GM18951 (cell line): ENCODE data around the gene PLEK.

Experiments
- POLR2A ChIP-seq: IDR thresholded peaks from 4 replicates; pipeline ENCODE4 v1.6.1; 2011; ENCODE audit warnings: mild to moderate bottlenecking; ENCODE audit not compliant: insufficient read length, insufficient read depth; ENCODE audit errors: extremely low read depth
- in situ Hi-C: fragments of 300-500 bp; cut with MboI; formaldehyde crosslinking; loops from one replicate; pipeline ENCODE4 v1.12.0; 2022; ENCODE audit warnings: low sequenced_read_pairs, mixed read lengths, inconsistent platforms; ENCODE audit not compliant: unreplicated experiment

PLEK gene

GRCh38 chr2:68365087-68365486, at the start of gene PLEK:
PLEK (plus strand) TSS chr2:68365282; CDS start chr2:68365352, 70 bp downstream.
- in situ Hi-C loops, result no loop called here
- TF ChIP-seq POLR2A, result peak; percentile 94

GRCh38 chr2:68316111-68316510, 49.0 kb upstream of the PLEK start:
- TF ChIP-seq POLR2A, result no peak
- in situ Hi-C loops, result no loop called here

GRCh38 chr2:68317971-68318913, 46.8 kb upstream of the PLEK start:
- no peak for TF ChIP-seq POLR2A
- in situ Hi-C loops, result no loop called here

- no peak for TF ChIP-seq POLR2A
- in situ Hi-C loops, result no loop called here
These were observed 46.1 kb upstream of the PLEK start for GRCh38 chr2:68318914-68319397.

- in situ Hi-C loops, result no loop called here
- TF ChIP-seq POLR2A, result no peak
These were observed 45.5 kb upstream of the PLEK start, which contains the start of gene CNRIP1 for GRCh38 chr2:68319398-68320117. CNRIP1 (minus strand) TSS chr2:68319949; CDS start chr2:68319400, 549 bp downstream.

- no peak for TF ChIP-seq POLR2A
- in situ Hi-C loops, result no loop called here
These were observed 44.9 kb upstream of the PLEK start for GRCh38 chr2:68320118-68320641.

GRCh38 chr2:68325056-68325455, 40.0 kb upstream of the PLEK start:
- no peak for TF ChIP-seq POLR2A
- in situ Hi-C loops, result no loop called here

GRCh38 chr2:68328901-68329300, 36.2 kb upstream of the PLEK start:
- in situ Hi-C loops, result no loop called here
- no peak for TF ChIP-seq POLR2A

- no peak for TF ChIP-seq POLR2A
- in situ Hi-C loops, result no loop called here
These were observed 34.4 kb upstream of the PLEK start for GRCh38 chr2:68330691-68331090.

- TF ChIP-seq POLR2A, result no peak
- in situ Hi-C loops, result no loop called here
These were observed 32.1 kb upstream of the PLEK start for GRCh38 chr2:68333009-68333408.

GRCh38 chr2:68333931-68334330, 31.2 kb upstream of the PLEK start:
- in situ Hi-C loops, result no loop called here
- TF ChIP-seq POLR2A, result no peak

GRCh38 chr2:68336192-68336591, 28.9 kb upstream of the PLEK start:
- no peak for TF ChIP-seq POLR2A

More at GRCh38 chr2:68336192-68336591, 28.9 kb upstream of the PLEK start:
- in situ Hi-C loops, result no loop called here
